K562 (cell line): ENCODE results near the gene RASAL1. TPM values are rescaled to one million over a fixed set of nuclear protein-coding genes. Genes with fewer than 3 reads are reported as not detected.

Source experiments
- ATAC-seq: fragments of 200-7000 bp; cut with Tn5 transposase; 3 replicates; pipeline ENCODE4 v1.9.1; 2020; ENCODE audit warnings: moderate library complexity
- BruUV-seq: library from RNA; stranded (reverse); fragments of 400-500 nt; replicated peaks from 2 replicates; lab custom pipeline; 2021; lab: Mats Ljungman, UMichigan
- CTCF ChIA-PET: fragments of 300-600 bp; formaldehyde crosslinking; extraction: SDS; loops from one replicate; lab custom pipeline; 2021; ENCODE audit warnings: low intra/inter-chr PET ratio; lab: Yijun Ruan, JAX
- POLR2A ChIA-PET: fragments of 300-600, 350-650 bp; sonication (Branson Sonifier 250); formaldehyde crosslinking; extraction: SDS; loops from one replicate; lab custom pipeline; 2021; ENCODE audit warnings: antibody characterized with exemption, inconsistent platforms; lab: Yijun Ruan, JAX
- DNase-seq, 4 experiments: peaks; one replicate each; pipeline versions ENCODE4 v3.0.0 to v3.0.0-alpha.2; 2011 to 2018; ENCODE audit warnings: low spot score in 3 of 4, mixed read lengths in 3 of 4; ENCODE audit errors: extremely low read depth in 1 of 4
- FAIRE-seq: peaks from 2 replicates; lab custom pipeline; 2011; peaks lifted over from hg19 to GRCh38; lab: Jason Lieb, UNC
- H2AFZ ChIP-seq: 2 replicates; pipeline ENCODE4 v1.6.0; 2011; ENCODE audit warnings: low read depth, low read length, control low read depth, inconsistent platforms
- H3K27ac ChIP-seq: fragments of 200-600 bp; 3 replicates; pipeline ENCODE4 v1.8.0; 2011; ENCODE audit warnings: low read depth, mild to moderate bottlenecking, control low read depth, inconsistent platforms, low read length, moderate library complexity, mixed read lengths; ENCODE audit errors: extremely low read depth
- H3K27me3 ChIP-seq, 2 experiments: fragments of 300-600 bp in 1 of 2; 2 replicates in 1 of 2; 3 replicates in 1 of 2; pipeline versions ENCODE4 v1.6.0 to v1.8.0; 2011; ENCODE audit warnings: inconsistent platforms in 2 of 2, low read length in 2 of 2, mild to moderate bottlenecking in 1 of 2, mixed read lengths in 1 of 2, moderate library complexity in 1 of 2; ENCODE audit not compliant: control insufficient read depth in 2 of 2, insufficient read depth in 2 of 2
- H3K36me3 ChIP-seq: fragments of 300-600 bp; 3 replicates; pipeline ENCODE4 v1.8.0; 2011; ENCODE audit warnings: mild to moderate bottlenecking, low read length, inconsistent platforms; ENCODE audit not compliant: control insufficient read depth, insufficient read depth
- H3K4me1 ChIP-seq, 2 experiments: fragments of 200-600 bp in 1 of 2; replicated peaks in 1 of 2; 2 replicates in 1 of 2; 3 replicates in 1 of 2; pipeline versions ENCODE4 v1.5.1 to v1.8.0; 2011; ENCODE audit warnings: inconsistent platforms in 2 of 2, low read length in 2 of 2, mild to moderate bottlenecking in 1 of 2, mixed read lengths in 1 of 2, moderate library complexity in 1 of 2; ENCODE audit not compliant: control insufficient read depth in 2 of 2, insufficient read depth in 2 of 2
- H3K4me2 ChIP-seq: 2 replicates; pipeline ENCODE4 v1.6.1; 2011; ENCODE audit warnings: low read length, control low read depth, inconsistent platforms, mixed read lengths; ENCODE audit not compliant: insufficient read depth
- H3K4me3 ChIP-seq: fragments of 200-600 bp; sonication (generic), shearing (Covaris generic); 2 replicates; pipeline ENCODE4 v1.5.1; 2016; ENCODE audit warnings: control low read depth, inconsistent platforms
- H3K79me2 ChIP-seq: fragments of 200-600 bp; 3 replicates; pipeline ENCODE4 v1.8.0; 2011; ENCODE audit warnings: low read length, inconsistent platforms; ENCODE audit not compliant: control insufficient read depth, insufficient read depth
- H3K9ac ChIP-seq, 2 experiments: 2 replicates each; pipeline versions ENCODE4 v1.6.0 to v1.6.1; 2011; ENCODE audit warnings: low read depth in 2 of 2, low read length in 2 of 2, control low read depth in 1 of 2, inconsistent platforms in 1 of 2, mild to moderate bottlenecking in 1 of 2, mixed read lengths in 1 of 2; ENCODE audit not compliant: insufficient read depth in 1 of 2
- H3K9me1 ChIP-seq: one replicate; pipeline ENCODE4 v1.6.0; 2011; ENCODE audit warnings: inconsistent platforms, mild to moderate bottlenecking, low read length, moderate library complexity; ENCODE audit not compliant: control insufficient read depth, insufficient read depth
- H3K9me3 ChIP-seq: replicated peaks from 2 replicates; pipeline ENCODE4 v1.5.1; 2011; ENCODE audit warnings: low read depth, low read length, inconsistent platforms; ENCODE audit not compliant: control insufficient read depth, insufficient read depth
- H4K20me1 ChIP-seq: replicated peaks from 2 replicates; pipeline ENCODE4 v1.6.1; 2011; ENCODE audit warnings: low read length, inconsistent platforms, mixed read lengths; ENCODE audit not compliant: control insufficient read depth, insufficient read depth
- ETV5 ChIP-seq: sonication (generic); formaldehyde crosslinking; IDR thresholded peaks from 2 replicates; pipeline ENCODE4 v1.4.0; 2020; ENCODE audit warnings: low read depth, mild to moderate bottlenecking, missing genetic modification reagents
- FOXP1 ChIP-seq: sonication (generic); formaldehyde crosslinking; IDR thresholded peaks from 2 replicates; pipeline ENCODE4 v1.8.0; 2022; ENCODE audit warnings: mild to moderate bottlenecking, missing genetic modification reagents
- GATAD2A ChIP-seq: fragments of 450-650 bp; IDR thresholded peaks from 2 replicates; pipeline ENCODE4 v1.6.1; 2017
- JUNB ChIP-seq: fragments of 450-650 bp; formaldehyde crosslinking; conservative IDR thresholded peaks from 2 replicates; pipeline ENCODE4 v1.4.0; 2020; ENCODE audit warnings: mild to moderate bottlenecking
- NR2C2 ChIP-seq, 2 experiments: fragments of 200-800 bp in 1 of 2; sonication (Bioruptor generic) in 1 of 2; sonication (generic) in 1 of 2; formaldehyde crosslinking in 1 of 2; IDR thresholded peaks; 2 replicates each; pipeline versions ENCODE4 v1.6.1 to v1.8.0; 2016 to 2022; ENCODE audit warnings: mild to moderate bottlenecking in 1 of 2, missing compliant biosample characterization in 1 of 2, missing genetic modification characterization in 1 of 2, missing genetic modification reagents in 1 of 2
- NUFIP1 ChIP-seq: fragments of 450-650 bp; IDR thresholded peaks from 2 replicates; pipeline ENCODE4 v1.6.1; 2018; ENCODE audit not compliant: partially characterized antibody
- SAP30 ChIP-seq: fragments of 200-600 bp; sonication (generic); IDR thresholded peaks from 2 replicates; pipeline ENCODE4 v1.6.1; 2012; ENCODE audit warnings: borderline replicate concordance, low read depth, mild to moderate bottlenecking, moderate library complexity, low read length, control low read depth, inconsistent platforms; ENCODE audit not compliant: insufficient read depth, poor library complexity, severe bottlenecking
- ZNF354B ChIP-seq: fragments of 250-450 bp; sonication (Bioruptor Pico); IDR thresholded peaks from 2 replicates; pipeline ENCODE4 v1.4.0; 2020
- ZNF785 ChIP-seq: fragments of 250-450 bp; sonication (Bioruptor Pico); IDR thresholded peaks from 2 replicates; pipeline ENCODE4 v1.4.0; 2020; ENCODE audit warnings: mild to moderate bottlenecking
- WGBS: fragments of 100-300 bp; shearing (Covaris generic); methylation state at CpG from one replicate; pipeline ENCODE4 v1.1.6; 2016; ENCODE audit warnings: low coverage, mixed read lengths; ENCODE audit not compliant: insufficient coverage; ENCODE audit errors: missing lambda C conversion rate; 5-methylcytosine and 5-hydroxymethylcytosine counted together
- in situ Hi-C: fragments of 300-500 bp; cut with MboI; formaldehyde crosslinking; loops from 4 replicates; pipeline ENCODE4 v1.15.0; 2018; ENCODE audit warnings: inconsistent platforms, mixed read lengths
- intact Hi-C: fragments of 100-400 bp; cut with micrococcal nuclease; formaldehyde crosslinking; loops from 2 replicates; pipeline ENCODE4 v1.14.2; 2022
- polyA plus RNA-seq, 8 experiments: library from polyadenylated mRNA; depleted of rRNA in 4 of 8; stranded (reverse) in 5 of 8; unstranded in 3 of 8; fragments of >200 nt; fragmentation: Nextera tagmentation in 2 of 8; fragmentation: Illumina TruSeq in 1 of 8; extraction: Ambion mirVana in 2 of 8; extraction: Trizol in 1 of 8; gene quantifications; 2 replicates each; pipeline versions ENCODE4 v1.2.1 to v1.2.3, GENCODE V29; 2011 to 2014; ENCODE audit warnings: inconsistent platforms in 1 of 8, missing spikeins in 1 of 8
- total RNA-seq, 7 experiments: library from RNA; depleted of rRNA in 6 of 7; stranded (reverse); fragments of >200 nt in 6 of 7; fragmentation: Illumina TruSeq in 2 of 7; extraction: Trizol in 2 of 7; gene quantifications; 2 replicates each; pipeline versions ENCODE4 v1.2.1 to v1.2.3, GENCODE V29; 2011 to 2021; ENCODE audit warnings: low replicate concordance in 1 of 7
- TF ChIP-seq, protein P1 (sequence below): sonication (generic); formaldehyde crosslinking; IDR thresholded peaks from 2 replicates; pipeline ENCODE4 v1.8.0; 2023; ENCODE audit warnings: mild to moderate bottlenecking, missing genetic modification reagents
- TF ChIP-seq, protein P2 (sequence below): IDR thresholded peaks from 3 replicates; pipeline ENCODE4 v1.6.1; 2011; ENCODE audit warnings: borderline replicate concordance, mild to moderate bottlenecking; ENCODE audit not compliant: insufficient read length, insufficient read depth

Gene RASAL1
- total and polyA plus RNA-seq, 9 of the 15 experiments (the other 6 are each of a cell fraction or from before 2014, with no cell fraction given), result 0.06 to 0.16 (median 0.14) TPM; not detected in 6

DNA sequence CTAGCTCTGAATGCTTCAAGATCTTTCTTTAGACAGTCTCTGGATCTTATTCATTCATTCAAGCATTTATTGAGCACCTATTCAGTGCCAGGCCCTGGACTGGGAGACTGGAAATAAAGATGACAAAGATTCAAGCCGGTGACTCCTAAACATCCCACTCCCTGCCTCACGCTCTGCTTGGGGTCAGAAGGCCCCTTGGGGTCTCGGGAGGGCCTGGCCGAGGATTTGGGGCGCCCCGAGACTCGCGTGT lies 79.3 kb downstream of the RASAL1 start:
- in situ Hi-C loops (no loop called here), intact Hi-C loops (no loop called here)
- no TSS peak for BruUV-seq
- no peak for ATAC-seq
- Histone ChIP-seq H4K20me1 (peaks cover 8% of the 10 kb centered on the region), H2AFZ (no peak overlapping the region), H3K4me3 (no peak overlapping the region), H3K4me2 (no peak overlapping the region), H3K27me3 (peaks cover 7 to 36% of the 10 kb centered on the region in 2 experiments; a peak in 3 of 5 replicates), H3K4me1 (peaks cover 0 to 18% of the 10 kb centered on the region in 2 experiments; a peak in 1 of 5 replicates), H3K9me3 (no peaks in the 10 kb centered on the region), H3K79me2 (no peaks in the 10 kb centered on the region), H3K27ac (no peak overlapping the region), H3K36me3 (no peaks in the 10 kb centered on the region), H3K9ac (no peak overlapping the region), H3K9me1 (no peaks in the 10 kb centered on the region)
- WGBS, result 0% methylated on average over 3 of the region's 8 CpGs
- ChIA-PET POLR2A (interaction anchor here (0.7 kb wide), 1 partner anchor 439 kb away, joined by 3 read pairs; no protein-coding TSS in a partner anchor), CTCF (no interaction called here)
- no peak for DNase-seq
- no peak for FAIRE-seq
- TF ChIP-seq, protein P1, sequence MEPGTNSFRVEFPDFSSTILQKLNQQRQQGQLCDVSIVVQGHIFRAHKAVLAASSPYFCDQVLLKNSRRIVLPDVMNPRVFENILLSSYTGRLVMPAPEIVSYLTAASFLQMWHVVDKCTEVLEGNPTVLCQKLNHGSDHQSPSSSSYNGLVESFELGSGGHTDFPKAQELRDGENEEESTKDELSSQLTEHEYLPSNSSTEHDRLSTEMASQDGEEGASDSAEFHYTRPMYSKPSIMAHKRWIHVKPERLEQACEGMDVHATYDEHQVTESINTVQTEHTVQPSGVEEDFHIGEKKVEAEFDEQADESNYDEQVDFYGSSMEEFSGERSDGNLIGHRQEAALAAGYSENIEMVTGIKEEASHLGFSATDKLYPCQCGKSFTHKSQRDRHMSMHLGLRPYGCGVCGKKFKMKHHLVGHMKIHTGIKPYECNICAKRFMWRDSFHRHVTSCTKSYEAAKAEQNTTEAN, result no peak
- no peak for TF ChIP-seq GATAD2A
- no peak for TF ChIP-seq ZNF785
- TF ChIP-seq NUFIP1, result no peak
- TF ChIP-seq, protein P2, sequence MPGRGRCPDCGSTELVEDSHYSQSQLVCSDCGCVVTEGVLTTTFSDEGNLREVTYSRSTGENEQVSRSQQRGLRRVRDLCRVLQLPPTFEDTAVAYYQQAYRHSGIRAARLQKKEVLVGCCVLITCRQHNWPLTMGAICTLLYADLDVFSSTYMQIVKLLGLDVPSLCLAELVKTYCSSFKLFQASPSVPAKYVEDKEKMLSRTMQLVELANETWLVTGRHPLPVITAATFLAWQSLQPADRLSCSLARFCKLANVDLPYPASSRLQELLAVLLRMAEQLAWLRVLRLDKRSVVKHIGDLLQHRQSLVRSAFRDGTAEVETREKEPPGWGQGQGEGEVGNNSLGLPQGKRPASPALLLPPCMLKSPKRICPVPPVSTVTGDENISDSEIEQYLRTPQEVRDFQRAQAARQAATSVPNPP, result no peak
- TF ChIP-seq ETV5 (CRISPR knock-in tag), result no peak
- no peak for TF ChIP-seq SAP30
- no peak for TF ChIP-seq FOXP1 (CRISPR knock-in tag)
- no peak for TF ChIP-seq JUNB (CRISPR knock-in tag)
- no peak for TF ChIP-seq ZNF354B (CRISPR knock-in tag)
- no peak for TF ChIP-seq NR2C2 (CRISPR knock-in tag; IDR thresholded peaks at IDR 0.05)
- no peak for TF ChIP-seq NR2C2 (tag; IDR thresholded peaks at IDR 0.05)
